HS-27A (cell line): ENCODE measurements around the gene LSM14A.
"Not testable (repeated sequence)": the region's sequence is repeated elsewhere in the genome, so short reads cannot be mapped to it uniquely, and the experiment has no call there.

Experiments used
- DNase-seq: peaks from one replicate; pipeline ENCODE4 v3.0.0-alpha.2; 2012; ENCODE audit warnings: low read depth, missing footprints

LSM14A gene

GRCh38 chr19:34171877-34172660, at the start of gene LSM14A:
LSM14A (plus strand) TSS chr19:34172504; CDS start chr19:34172643, 139 bp downstream.
- peak; percentile 93 for DNase-seq

GRCh38 chr19:34124828-34125227, 47.5 kb upstream of the LSM14A start:
- DNase-seq: no peak

DNA sequence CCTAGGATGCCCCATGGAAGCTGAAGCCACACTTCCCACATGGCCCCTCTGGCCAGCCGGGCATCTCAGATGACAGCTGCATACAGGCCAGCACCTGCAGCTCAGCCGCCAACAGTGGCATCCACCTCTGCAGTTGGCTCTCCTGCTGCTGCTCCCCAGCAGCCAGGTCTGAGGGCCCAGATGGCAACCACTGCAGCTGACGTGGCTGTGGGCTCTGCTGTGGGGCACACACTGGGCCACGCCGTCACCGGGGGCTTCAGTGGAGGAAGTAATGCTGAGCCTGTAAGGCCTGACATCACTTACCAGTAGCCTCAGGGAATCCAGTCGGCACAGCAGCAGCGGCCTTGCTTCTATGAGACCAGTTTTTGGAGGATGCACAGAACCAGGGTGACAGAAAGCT, 45.3 kb upstream of the LSM14A start:
- no peak for DNase-seq

GRCh38 chr19:34127684-34128189, 44.6 kb upstream of the LSM14A start:
- DNase-seq: no peak

GRCh38 chr19:34128558-34129250, 43.6 kb upstream of the LSM14A start:
- DNase-seq: no peak

DNA sequence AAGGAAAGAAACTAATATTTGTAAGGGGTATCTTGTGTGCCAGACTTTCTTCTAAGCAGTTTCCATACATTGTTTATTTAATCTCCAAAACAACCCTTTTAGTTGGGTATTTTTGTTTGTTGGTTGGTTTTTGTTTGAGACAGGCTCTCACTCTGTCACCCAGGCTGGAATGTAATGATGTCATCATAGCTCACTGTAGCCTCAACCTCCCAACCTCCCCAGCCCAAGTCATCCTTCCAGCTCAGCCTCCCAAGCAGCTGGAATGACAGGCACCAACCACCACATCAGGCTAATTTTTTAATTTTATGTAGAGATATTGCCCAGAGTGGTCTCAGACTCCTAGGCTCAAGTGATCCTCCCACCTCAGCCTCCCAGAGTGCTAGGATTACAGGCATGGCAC, 41.2 kb upstream of the LSM14A start:
- DNase-seq: no peak

- DNase-seq: not testable (repeated sequence)
Measured at GRCh38 chr19:34132145-34132544, 40.2 kb upstream of the LSM14A start.

- not testable (repeated sequence) for DNase-seq
Measured at GRCh38 chr19:34132706-34133105, 39.6 kb upstream of the LSM14A start.

DNA sequence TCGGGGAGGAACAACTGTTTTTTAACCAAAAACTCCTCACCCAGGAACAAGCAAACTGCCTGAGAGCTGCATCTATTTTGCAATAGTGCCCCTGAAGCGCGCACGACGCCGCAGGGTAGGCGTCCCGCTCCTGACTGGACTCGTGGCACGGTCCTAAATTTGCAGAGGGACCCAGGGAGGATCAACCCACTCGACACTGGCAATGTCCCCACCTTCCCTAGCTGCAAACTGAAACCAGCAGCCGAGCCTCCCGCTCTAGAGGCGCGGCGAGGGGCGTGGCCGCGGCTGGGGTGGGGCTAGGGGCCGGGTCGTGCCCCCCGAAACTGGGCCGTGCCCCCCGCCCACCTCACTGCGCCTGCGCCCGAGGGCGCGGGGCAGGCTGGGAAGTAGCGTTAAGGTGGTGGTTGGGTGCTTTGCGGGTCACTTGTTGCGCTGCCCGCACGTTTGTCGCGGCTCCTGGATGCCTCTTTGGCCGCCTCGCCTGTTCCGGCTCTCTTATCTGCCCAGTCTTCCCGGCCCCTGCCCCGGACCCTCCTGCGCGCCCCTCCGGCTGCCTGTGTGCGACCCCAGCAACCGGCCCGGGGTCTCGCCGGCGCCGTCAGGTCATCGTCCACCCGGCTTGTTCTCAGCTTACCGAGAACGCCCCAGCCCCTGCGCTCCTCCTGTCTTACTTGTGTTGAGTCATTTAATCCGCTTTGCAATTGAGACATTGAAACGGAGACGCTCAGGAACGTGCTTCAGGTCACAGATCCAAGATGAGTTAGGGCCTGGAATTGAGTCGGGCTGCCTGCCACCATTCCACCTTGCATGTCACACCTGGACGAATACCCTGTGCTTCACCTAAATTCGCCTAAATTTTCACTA, 37.9 kb upstream of the LSM14A start:
- DNase-seq: peak; percentile 89

- DNase-seq: no peak
Measured at GRCh38 chr19:34135054-34135800, 37.1 kb upstream of the LSM14A start.

DNA sequence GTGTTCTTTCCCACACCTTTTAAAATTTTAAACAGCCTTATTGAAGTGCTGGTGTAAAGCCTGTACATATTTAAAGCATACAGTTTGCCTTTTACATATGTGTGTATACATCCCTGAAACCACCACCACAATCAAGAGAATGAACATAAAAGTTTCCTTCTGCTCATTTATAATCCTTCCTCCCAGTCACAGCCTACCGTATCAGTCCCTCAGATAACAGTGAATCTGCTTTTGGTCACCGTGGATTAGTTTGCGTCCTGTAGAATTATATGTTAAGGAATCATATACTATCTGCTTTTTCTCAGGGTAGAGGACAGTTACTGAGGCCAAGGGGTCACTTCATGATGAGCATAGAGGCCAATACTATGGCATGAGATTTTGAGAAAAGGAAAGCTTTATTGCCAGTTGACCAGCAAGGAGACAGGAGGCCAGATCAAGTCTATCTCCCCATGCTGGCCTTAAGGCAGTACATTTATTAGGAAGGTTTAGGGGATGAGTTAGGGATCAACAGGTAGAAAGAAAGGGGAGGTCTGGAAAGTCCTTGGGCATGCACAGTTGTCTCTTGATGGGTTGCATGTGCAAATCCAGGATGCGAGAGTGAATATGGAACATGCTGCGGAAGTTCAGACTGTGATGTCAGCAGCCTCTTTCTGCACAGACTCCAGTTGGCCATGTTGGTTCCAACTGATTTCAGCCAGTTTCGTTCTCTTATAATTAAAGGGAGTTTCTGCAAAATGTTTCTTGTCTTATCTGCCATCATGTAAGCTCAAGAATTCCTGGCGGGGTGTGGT, 36.3 kb upstream of the LSM14A start:
- no peak for DNase-seq

DNA sequence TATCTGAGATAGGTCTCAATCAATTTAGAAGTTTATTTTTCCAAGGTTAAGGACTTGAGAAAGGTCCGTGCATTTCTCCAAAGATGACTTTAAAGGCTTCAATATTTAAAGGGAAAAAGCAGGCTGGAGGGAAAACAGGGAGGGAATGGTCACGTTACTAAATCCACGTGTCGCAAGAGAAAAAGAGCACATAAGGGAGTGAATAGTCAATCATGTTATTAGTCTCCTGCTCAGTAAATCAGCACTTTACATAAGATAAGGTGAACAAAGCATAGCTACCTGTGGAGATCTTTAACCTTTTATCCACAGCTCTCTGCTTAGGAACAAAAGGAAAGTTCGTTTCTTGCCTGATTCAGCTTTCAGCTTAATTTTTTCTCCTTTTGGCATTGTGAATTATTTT, 31.3 kb upstream of the LSM14A start:
- DNase-seq: no peak

GRCh38 chr19:34142440-34142839, 29.9 kb upstream of the LSM14A start:
- no peak for DNase-seq

DNA sequence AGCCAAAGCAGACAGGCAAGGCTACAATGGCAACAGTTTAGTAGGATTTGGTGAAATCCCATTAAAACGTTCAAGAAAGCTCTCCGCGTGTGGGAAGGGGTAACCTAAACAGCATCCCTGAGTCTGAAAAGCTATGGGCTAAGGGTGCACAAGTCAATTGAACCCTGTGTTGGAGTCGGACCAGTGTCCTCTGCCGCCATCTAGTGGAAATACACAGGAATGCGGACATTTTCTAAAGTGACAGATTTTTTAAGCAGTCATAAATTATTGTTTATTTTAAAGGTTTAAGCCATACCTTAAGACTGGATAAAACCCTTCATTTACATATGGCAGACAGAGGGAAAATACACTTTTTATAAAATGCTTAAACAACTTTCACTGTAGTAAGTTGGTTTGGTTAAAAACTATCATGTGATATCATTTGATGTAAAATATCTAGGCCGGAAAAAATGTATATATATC, 26.5 kb upstream of the LSM14A start:
- DNase-seq: peak; percentile 51

DNA sequence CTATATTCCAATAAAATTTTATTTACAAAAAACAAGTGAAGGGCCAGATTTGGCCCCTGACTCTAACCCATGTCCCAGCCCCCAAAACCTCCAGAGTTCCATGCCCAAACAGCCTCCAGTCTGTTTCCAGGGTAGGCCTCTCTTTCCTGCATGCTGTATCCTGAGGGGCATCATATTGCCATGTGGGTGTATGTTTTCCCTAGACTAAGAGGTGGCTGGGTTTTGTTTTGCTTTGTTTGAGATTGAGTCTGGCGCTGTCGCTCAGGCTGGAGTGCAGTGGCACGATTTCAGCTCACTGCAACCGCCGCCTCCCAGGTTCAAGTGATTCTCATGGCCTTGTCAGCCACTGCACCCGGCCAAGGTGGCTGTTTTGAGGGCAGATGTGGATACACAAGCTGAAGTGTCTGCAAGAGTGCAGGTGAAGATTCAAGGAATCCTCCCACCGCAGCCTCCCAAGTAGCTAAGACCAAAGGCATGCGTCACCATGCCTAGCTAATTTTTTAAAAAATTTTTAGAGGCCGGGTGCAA, 23.6 kb upstream of the LSM14A start:
- DNase-seq: no peak

- no peak for DNase-seq
Measured at GRCh38 chr19:34149873-34150272, 22.4 kb upstream of the LSM14A start.

DNA sequence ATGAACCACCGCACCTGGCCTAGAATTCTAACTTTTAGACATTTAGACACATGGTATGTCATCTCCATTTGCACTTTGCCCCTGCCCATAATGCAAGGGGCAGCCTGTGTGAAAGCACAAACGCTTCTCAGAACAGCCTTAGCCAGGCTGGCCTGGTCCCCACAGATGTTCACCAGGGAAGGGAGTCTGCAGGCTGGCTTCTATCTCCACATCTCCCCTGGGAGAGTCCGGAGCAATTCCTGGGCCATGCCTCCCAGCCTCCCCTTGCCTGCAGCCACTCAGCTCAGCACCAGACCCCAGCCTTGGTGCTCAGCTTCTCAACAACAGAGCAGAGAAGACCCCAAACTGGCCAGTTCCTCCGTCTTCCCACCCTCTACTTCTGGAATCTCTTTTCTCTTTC, 21.7 kb upstream of the LSM14A start:
- DNase-seq: no peak

DNA sequence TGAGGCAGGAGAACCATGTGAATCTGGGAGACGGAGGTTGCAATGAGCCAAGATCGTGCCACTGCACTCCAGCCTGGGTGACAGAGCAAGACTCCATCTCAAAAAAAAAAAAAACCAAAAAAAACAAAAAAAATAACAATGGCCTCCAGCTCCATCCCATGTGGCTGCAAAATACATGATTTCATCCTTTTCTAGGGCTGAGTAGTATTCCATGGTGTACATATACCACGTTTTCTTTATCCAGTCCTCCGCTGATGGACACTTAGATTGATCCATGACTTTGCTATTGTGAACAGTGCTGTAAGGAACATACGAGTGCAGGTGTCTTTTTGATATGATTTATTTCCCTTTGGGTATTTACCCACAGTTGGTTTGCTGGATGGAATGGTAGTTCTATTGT, 20.9 kb upstream of the LSM14A start:
- no peak for DNase-seq

DNA sequence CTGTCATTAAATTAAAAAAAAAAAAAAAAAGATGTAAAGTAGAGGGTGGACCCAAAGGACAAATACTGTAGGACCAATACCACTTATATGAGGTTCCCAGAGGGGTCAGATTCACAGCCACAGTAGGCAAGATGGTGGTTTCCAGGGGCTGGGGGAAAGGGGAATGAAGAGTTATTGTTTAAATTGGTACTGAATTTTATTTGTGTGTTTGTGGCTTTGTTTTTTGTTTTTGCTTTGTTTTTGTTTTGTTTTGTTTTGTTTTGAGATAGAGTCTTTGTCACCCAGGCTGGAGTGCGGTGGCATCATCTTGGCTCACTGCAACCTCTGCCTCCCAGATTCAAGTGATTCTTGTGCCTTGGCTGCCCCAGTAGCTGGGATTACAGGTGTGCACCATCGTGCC, 17.9 kb upstream of the LSM14A start:
- DNase-seq: no peak

DNA sequence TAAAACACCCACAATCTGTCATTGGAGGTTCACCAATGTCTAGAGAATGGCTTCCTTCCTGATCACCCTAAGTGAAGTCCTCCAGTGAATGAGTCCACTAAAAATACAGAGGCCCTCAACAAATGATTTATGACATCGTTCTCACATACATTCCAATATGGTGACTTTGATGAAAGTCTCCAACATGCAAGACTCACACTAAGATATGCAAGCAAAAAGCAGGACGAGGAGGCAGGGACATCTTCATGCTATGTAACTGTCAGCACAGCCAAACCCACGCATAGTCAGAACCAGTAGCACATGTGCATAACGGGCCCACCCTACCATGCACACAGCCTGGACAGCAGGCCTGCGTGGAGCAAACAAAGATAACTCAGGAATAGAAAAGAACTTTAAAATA, 16.6 kb upstream of the LSM14A start:
- DNase-seq: peak; percentile 49
